SJCRH30 (cell line): ENCODE results near the gene C13orf42. TPM values are rescaled to one million over a fixed set of nuclear protein-coding genes. Genes with fewer than 3 reads are reported as not detected.

Experiments
- DNase-seq, 2 experiments: peaks; one replicate each; pipeline ENCODE4 v3.0.0-alpha.2; 2015 to 2020
- H3K27ac ChIP-seq: fragments of 250-450 bp; sonication (Bioruptor Pico); 2 replicates; pipeline ENCODE4 v1.5.1; 2020; ENCODE audit warnings: mild to moderate bottlenecking, moderate library complexity
- H3K27me3 ChIP-seq: fragments of 250-450 bp; sonication (Bioruptor Pico); 2 replicates; pipeline ENCODE4 v1.5.1; 2020; ENCODE audit warnings: mild to moderate bottlenecking, moderate library complexity
- H3K36me3 ChIP-seq: fragments of 250-450 bp; sonication (Bioruptor Pico); 2 replicates; pipeline ENCODE4 v1.5.1; 2020; ENCODE audit warnings: mild to moderate bottlenecking, moderate library complexity
- H3K4me1 ChIP-seq: fragments of 250-450 bp; sonication (Bioruptor Pico); 2 replicates; pipeline ENCODE4 v1.5.1; 2020; ENCODE audit warnings: mild to moderate bottlenecking, moderate library complexity
- H3K4me3 ChIP-seq: fragments of 250-450 bp; sonication (Bioruptor Pico); 2 replicates; pipeline ENCODE4 v1.5.1; 2020; ENCODE audit warnings: mild to moderate bottlenecking, moderate library complexity
- H3K9me3 ChIP-seq: fragments of 250-450 bp; sonication (Bioruptor Pico); replicated peaks from 2 replicates; pipeline ENCODE4 v1.5.1; 2020; ENCODE audit warnings: mild to moderate bottlenecking, moderate library complexity
- total RNA-seq: library from RNA; depleted of rRNA; stranded (reverse); fragments of >200 nt; shearing (Covaris generic); gene quantifications from 2 replicates; pipeline ENCODE4 v1.2.3, GENCODE V29; 2014; rRNA removed

The C13orf42 gene
- not detected in 2 replicates for total RNA-seq

GRCh38 chr13:51111174-51111573 is at the start of gene C13orf42:
C13orf42 (minus strand) TSS chr13:51111274; CDS start chr13:51111209, 65 bp downstream.
- H3K4me3 ChIP-seq = no peak within 1 kb of the TSS
- no peaks in the 10 kb centered on the region for H3K36me3 ChIP-seq
- DNase-seq = no peak
- H3K4me1 ChIP-seq = no peaks in the 10 kb centered on the region
- H3K27ac ChIP-seq = no peak within 1 kb of the TSS
- no peaks in the 10 kb centered on the region for H3K27me3 ChIP-seq
- no peaks in the 10 kb centered on the region for H3K9me3 ChIP-seq

DNA sequence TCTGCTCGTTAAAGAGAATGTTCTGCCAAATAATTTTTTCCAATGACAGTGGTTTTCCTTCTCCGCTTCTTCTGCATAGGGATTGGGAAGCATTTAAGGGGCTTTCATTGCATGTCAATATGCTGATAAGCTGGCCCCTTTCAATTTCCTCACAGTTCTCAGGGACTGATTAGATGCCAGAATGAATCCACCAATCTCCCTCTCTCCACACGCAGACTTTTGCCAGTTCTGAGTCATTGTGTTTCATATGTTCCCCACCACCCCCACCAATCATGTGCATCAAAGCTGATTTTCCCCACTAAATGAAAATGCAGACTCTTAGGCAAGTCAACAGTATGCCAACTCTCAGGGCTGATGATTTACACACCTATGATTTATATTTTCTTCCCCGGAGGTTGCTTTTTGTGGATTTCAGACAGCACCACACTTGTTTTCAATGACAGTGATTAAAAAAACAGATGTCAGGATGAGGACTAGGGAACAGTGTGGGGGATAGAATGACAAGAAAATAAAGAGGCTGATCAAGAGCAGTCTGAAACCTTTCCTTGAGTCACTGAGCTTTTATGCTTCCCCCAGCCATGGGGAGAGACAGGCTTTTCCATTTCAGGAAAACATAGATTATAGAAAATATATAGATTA is 47.9 kb upstream of the C13orf42 start:
- H3K9me3 ChIP-seq = no peaks in the 10 kb centered on the region
- DNase-seq = no peak
- no peaks in the 10 kb centered on the region for H3K27me3 ChIP-seq
- no peaks in the 10 kb centered on the region for H3K4me1 ChIP-seq
- no peaks in the 10 kb centered on the region for H3K36me3 ChIP-seq
- no peak overlapping the region for H3K4me3 ChIP-seq
- H3K27ac ChIP-seq = no peak overlapping the region

- Histone ChIP-seq H3K36me3 (no peaks in the 10 kb centered on the region), H3K27me3 (no peaks in the 10 kb centered on the region), H3K4me1 (no peaks in the 10 kb centered on the region), H3K27ac (no peak overlapping the region), H3K4me3 (no peak overlapping the region), H3K9me3 (no peaks in the 10 kb centered on the region)
- no peak for DNase-seq
These were observed 47.3 kb upstream of the C13orf42 start for GRCh38 chr13:51158365-51158764.

- H3K27me3 ChIP-seq = no peaks in the 10 kb centered on the region
- H3K27ac ChIP-seq = no peak overlapping the region
- H3K4me3 ChIP-seq = no peak overlapping the region
- no peaks in the 10 kb centered on the region for H3K4me1 ChIP-seq
- H3K9me3 ChIP-seq = no peaks in the 10 kb centered on the region
- no peak for DNase-seq
- H3K36me3 ChIP-seq = no peaks in the 10 kb centered on the region
These were observed 45.6 kb upstream of the C13orf42 start for GRCh38 chr13:51156648-51157047.

GRCh38 chr13:51155776-51156515 is 44.9 kb upstream of the C13orf42 start:
- H3K27me3 ChIP-seq = 0 out of 2 replicates have a peak, but pooled peaks cover 2% of the 10 kb centered on the region
- no peaks in the 10 kb centered on the region for H3K4me1 ChIP-seq
- no peak for DNase-seq
- H3K4me3 ChIP-seq = no peak overlapping the region
- no peaks in the 10 kb centered on the region for H3K36me3 ChIP-seq
- no peaks in the 10 kb centered on the region for H3K9me3 ChIP-seq
- H3K27ac ChIP-seq = no peak overlapping the region

DNA sequence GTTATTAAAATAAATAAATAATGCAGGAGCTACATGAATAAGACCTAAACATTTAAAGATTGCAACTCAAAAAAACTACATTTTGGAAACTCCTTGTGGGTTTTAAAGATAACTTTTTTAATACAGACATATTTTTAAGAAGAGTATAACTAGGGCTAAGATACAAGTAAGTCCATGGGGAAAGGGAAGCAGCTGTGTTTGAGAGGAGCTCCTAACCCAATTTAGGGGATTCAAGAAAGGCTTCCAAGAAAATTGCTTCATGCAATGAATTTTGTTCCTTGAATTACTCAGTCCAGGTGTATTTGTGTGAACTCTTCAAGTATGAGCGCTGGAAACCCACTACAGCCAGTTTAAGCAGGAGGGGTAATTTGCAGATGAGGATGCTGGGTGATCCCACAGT is 44.1 kb upstream of the C13orf42 start:
- DNase-seq = no peak
- Histone ChIP-seq H3K9me3 (no peaks in the 10 kb centered on the region), H3K27me3 (0 out of 2 replicates have a peak, but pooled peaks cover 2% of the 10 kb centered on the region), H3K36me3 (no peaks in the 10 kb centered on the region), H3K4me3 (no peak overlapping the region), H3K27ac (no peak overlapping the region), H3K4me1 (no peaks in the 10 kb centered on the region)

DNA sequence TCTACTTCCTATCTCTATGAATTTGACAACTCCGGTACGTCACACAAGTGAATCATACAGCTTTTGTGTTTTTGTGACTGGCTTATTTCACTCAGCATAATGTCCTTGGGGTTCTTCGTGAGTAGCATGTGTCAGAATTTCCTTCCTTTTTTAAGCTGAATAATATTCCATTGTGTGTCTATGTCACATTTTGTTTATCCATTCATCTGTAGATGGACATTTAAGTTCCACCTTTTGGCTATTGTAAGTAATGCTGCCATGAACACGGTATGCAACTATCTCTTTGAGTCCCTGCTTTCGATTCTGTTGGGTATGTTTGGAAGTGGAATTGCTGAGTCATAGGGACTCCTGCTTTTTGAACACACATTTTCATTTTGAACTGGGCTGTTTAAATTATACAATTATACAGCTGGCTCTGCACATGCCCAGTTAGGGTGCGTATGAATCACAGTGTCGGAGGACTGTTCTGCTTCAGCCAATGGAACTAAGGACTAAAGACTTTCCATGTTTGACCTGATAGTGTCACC is 43.0 kb upstream of the C13orf42 start:
- Histone ChIP-seq H3K36me3 (no peaks in the 10 kb centered on the region), H3K4me3 (no peak overlapping the region), H3K27ac (no peak overlapping the region), H3K9me3 (no peaks in the 10 kb centered on the region), H3K4me1 (no peaks in the 10 kb centered on the region), H3K27me3 (0 out of 2 replicates have a peak, but pooled peaks cover 2% of the 10 kb centered on the region)
- no peak for DNase-seq

DNA sequence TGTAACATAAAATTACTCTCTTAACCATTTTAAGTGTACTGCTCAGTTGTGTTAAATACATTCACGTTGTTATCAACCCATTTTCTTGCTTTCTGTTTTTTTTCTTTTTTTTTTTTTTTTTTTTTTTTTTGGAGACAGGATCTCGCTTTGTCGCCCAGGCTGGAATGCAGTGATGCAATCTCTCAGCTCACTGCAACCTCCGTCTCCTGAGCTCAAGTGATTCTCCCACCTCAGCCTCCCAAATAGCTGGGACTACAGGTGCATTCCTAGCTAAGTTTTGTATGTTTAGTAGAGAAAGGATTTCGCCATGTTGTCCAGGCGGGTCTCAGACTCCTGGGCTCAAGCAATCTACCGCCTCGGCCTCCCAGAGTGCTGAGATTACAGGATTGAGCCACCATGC is 42.5 kb upstream of the C13orf42 start:
- H3K27me3 ChIP-seq = 0 out of 2 replicates have a peak, but pooled peaks cover 2% of the 10 kb centered on the region
- no peaks in the 10 kb centered on the region for H3K36me3 ChIP-seq
- H3K4me3 ChIP-seq = no peak overlapping the region
- no peaks in the 10 kb centered on the region for H3K9me3 ChIP-seq
- no peaks in the 10 kb centered on the region for H3K4me1 ChIP-seq
- no peak for DNase-seq
- H3K27ac ChIP-seq = no peak overlapping the region

DNA sequence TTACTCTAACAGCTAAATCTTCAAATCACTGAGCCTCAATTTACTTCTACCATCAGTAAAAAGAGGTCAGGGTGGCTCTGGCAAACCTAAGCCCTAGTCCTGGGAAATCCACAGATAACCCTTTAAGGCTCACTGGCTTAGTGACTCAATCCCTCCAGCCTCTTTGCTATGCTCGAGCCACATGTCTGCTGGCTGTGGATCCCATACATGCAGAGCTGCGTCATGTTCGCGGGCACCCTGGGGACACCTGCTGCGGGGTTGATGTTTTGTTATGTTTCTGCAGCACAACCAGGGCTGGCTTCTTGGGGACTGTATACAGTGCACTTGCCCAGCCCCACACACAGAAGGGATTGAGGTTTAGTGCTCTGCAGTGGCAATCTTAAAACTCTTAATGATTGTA is 41.6 kb upstream of the C13orf42 start:
- H3K4me3 ChIP-seq = no peak overlapping the region
- 0 out of 2 replicates have a peak, but pooled peaks cover 2% of the 10 kb centered on the region for H3K27me3 ChIP-seq
- no peaks in the 10 kb centered on the region for H3K36me3 ChIP-seq
- H3K4me1 ChIP-seq = no peaks in the 10 kb centered on the region
- no peak overlapping the region for H3K27ac ChIP-seq
- no peaks in the 10 kb centered on the region for H3K9me3 ChIP-seq
- no peak for DNase-seq

GRCh38 chr13:51151463-51151862 is 40.4 kb upstream of the C13orf42 start:
- Histone ChIP-seq H3K27ac (no peak overlapping the region), H3K27me3 (0 out of 2 replicates have a peak, but pooled peaks cover 2% of the 10 kb centered on the region), H3K9me3 (no peaks in the 10 kb centered on the region), H3K36me3 (no peaks in the 10 kb centered on the region), H3K4me3 (no peak overlapping the region), H3K4me1 (no peaks in the 10 kb centered on the region)
- no peak for DNase-seq

- peak in 1 of 2 experiments; percentile 47 for DNase-seq
- Histone ChIP-seq H3K4me3 (no peak overlapping the region), H3K4me1 (no peaks in the 10 kb centered on the region), H3K27ac (no peak overlapping the region), H3K9me3 (no peaks in the 10 kb centered on the region), H3K36me3 (no peaks in the 10 kb centered on the region), H3K27me3 (0 out of 2 replicates have a peak, but pooled peaks cover 2% of the 10 kb centered on the region)
These were observed 38.0 kb upstream of the C13orf42 start for GRCh38 chr13:51148952-51149573.

DNA sequence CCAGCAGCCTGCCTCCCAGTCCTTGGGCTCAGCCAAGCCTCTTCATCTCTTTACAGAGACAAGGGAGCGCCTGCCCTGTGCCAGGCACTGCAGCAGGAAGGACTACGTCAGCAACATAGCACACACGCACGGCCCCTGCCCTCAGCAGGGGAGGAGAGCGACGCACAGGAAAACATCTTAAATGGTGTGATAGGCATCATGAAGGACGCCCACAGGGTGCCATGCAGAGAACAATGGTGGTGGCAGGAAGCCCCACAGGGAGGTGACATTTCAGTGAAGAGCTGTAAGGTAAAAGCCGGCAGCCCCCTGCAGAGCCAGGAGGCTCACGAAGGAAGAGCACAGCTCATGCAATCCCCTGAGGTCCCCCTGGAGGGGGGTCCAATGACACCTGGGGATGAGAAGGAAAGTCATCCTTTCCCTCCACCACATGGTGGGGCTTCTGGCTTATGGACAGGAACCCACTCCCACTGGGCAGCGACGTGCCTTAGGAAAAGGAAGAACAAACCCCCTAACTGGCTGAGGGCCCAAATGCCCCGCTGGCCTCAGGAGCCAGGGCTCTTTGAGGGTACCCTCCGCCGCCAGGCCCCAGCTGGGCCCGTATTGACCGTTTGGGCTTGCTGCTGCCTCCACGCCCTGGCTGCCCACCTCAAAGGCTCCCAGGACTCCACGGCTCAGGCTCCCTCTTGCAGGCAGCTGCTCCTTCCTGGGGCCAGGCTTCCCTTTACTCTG is 37.3 kb upstream of the C13orf42 start:
- H3K9me3 ChIP-seq = no peaks in the 10 kb centered on the region
- no peaks in the 10 kb centered on the region for H3K36me3 ChIP-seq
- H3K4me3 ChIP-seq = no peak overlapping the region
- H3K4me1 ChIP-seq = no peaks in the 10 kb centered on the region
- DNase-seq = no peak
- 0 out of 2 replicates have a peak, but pooled peaks cover 2% of the 10 kb centered on the region for H3K27me3 ChIP-seq
- no peak overlapping the region for H3K27ac ChIP-seq

DNA sequence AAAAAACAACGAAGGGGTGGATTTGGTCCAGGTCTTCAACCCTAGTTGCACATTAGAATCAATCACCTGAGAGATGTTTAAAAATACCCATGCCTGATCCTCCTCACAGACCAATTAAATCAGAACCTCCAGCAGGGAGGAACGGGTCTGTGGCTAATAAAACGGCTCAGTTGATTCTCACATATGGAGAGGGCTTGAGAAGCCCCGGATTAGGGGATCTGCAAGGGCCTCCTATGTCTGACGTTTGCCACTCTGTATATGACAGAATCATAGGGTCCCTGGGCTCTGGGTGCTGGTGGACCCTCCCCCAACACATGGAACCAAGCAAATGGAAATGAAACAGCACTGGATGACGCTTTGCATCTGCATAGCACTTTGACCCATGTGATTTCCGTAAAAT is 36.7 kb upstream of the C13orf42 start:
- Histone ChIP-seq H3K27me3 (0 out of 2 replicates have a peak, but pooled peaks cover 2% of the 10 kb centered on the region), H3K9me3 (no peaks in the 10 kb centered on the region), H3K36me3 (no peaks in the 10 kb centered on the region), H3K4me3 (no peak overlapping the region), H3K27ac (no peak overlapping the region), H3K4me1 (no peaks in the 10 kb centered on the region)
- no peak for DNase-seq

- Histone ChIP-seq H3K9me3 (no peaks in the 10 kb centered on the region), H3K4me1 (no peaks in the 10 kb centered on the region), H3K27ac (no peak overlapping the region), H3K36me3 (no peaks in the 10 kb centered on the region), H3K27me3 (0 out of 2 replicates have a peak, but pooled peaks cover 2% of the 10 kb centered on the region), H3K4me3 (no peak overlapping the region)
- DNase-seq = no peak
These were observed 35.6 kb upstream of the C13orf42 start for GRCh38 chr13:51146667-51147066.
